Calu3 (cell line): Measurements from ENCODE around the gene CHST15. TPM values are rescaled to one million over a fixed set of nuclear protein-coding genes. Genes with fewer than 3 reads are reported as not detected.
"Not testable (repeated sequence)": the region's sequence is repeated elsewhere in the genome, so short reads cannot be mapped to it uniquely, and the experiment has no call there.

Experiments used
- BruUV-seq: library from RNA; stranded (reverse); fragments of 400-500 nt; replicated peaks from 2 replicates; lab custom pipeline; 2021; lab: Mats Ljungman, UMichigan
- CTCF ChIA-PET: fragments of 300-600 bp; sonication (Branson Sonifier 250); formaldehyde crosslinking; loops from one replicate; lab custom pipeline; 2022; ENCODE audit warnings: antibody characterized with exemption; lab: Charles Lee
- DNase-seq: peaks from one replicate; pipeline ENCODE4 v3.0.0; 2022
- H3K27ac Mint-ChIP-seq: one replicate; pipeline ENCODE4 v1.8.0; 2022; ENCODE audit warnings: mixed read lengths; ENCODE audit not compliant: unreplicated experiment
- H3K27me3 Mint-ChIP-seq: one replicate; pipeline ENCODE4 v1.8.0; 2022; ENCODE audit warnings: mixed read lengths; ENCODE audit not compliant: unreplicated experiment
- H3K36me3 Mint-ChIP-seq: one replicate; pipeline ENCODE4 v1.8.0; 2022; ENCODE audit warnings: mild to moderate bottlenecking, moderate library complexity, mixed read lengths; ENCODE audit not compliant: insufficient read depth, unreplicated experiment
- H3K4me1 Mint-ChIP-seq: one replicate; pipeline ENCODE4 v1.8.0; 2022; ENCODE audit warnings: mild to moderate bottlenecking, low read depth, mixed read lengths; ENCODE audit not compliant: unreplicated experiment
- H3K4me3 Mint-ChIP-seq: one replicate; pipeline ENCODE4 v1.8.0; 2022; ENCODE audit warnings: mild to moderate bottlenecking, low read depth, moderate library complexity, mixed read lengths; ENCODE audit not compliant: unreplicated experiment
- H3K9me3 Mint-ChIP-seq: one replicate; pipeline ENCODE4 v1.8.0; 2022; ENCODE audit warnings: low read depth, mixed read lengths; ENCODE audit not compliant: unreplicated experiment
- CTCF ChIP-seq: fragments of 200-600 bp; IDR thresholded peaks from one replicate; pipeline ENCODE4 v1.8.0; 2022; ENCODE audit warnings: antibody characterized with exemption; ENCODE audit not compliant: unreplicated experiment
- intact Hi-C: fragments of 100-400 bp; cut with micrococcal nuclease; formaldehyde crosslinking; loops from one replicate; pipeline ENCODE4 v1.10.0; 2022; ENCODE audit not compliant: unreplicated experiment
- total RNA-seq: library from RNA; stranded (reverse); gene quantifications from 2 replicates; pipeline ENCODE4 v1.2.3, GENCODE V29; 2022

The CHST15 gene
- total RNA-seq, 1 experiment from 2014 or later: 19.3 TPM

GRCh38 chr10:124035928-124036558 lies 57.4 kb downstream of the CHST15 start:
- peaks cover 10% of the 10 kb centered on the region for H3K36me3 Mint-ChIP-seq
- peaks cover 15% of the 10 kb centered on the region for H3K4me1 Mint-ChIP-seq
- peak overlapping the region; percentile 32 for H3K4me3 Mint-ChIP-seq
- no TSS peak for BruUV-seq
- H3K9me3 Mint-ChIP-seq: no peaks in the 10 kb centered on the region
- CTCF ChIA-PET: interaction anchor here (0.6 to 1.3 kb wide), 2 partner anchors 39 to 41 kb away, joined by 3 to 4 read pairs; no protein-coding TSS in a partner anchor
- H3K27me3 Mint-ChIP-seq: no peaks in the 10 kb centered on the region
- peak; percentile 57 for DNase-seq
- H3K27ac Mint-ChIP-seq: peak overlapping the region; percentile 46
- intact Hi-C loops: no loop called here
- no peak for TF ChIP-seq CTCF

GRCh38 chr10:124035306-124035927 lies 58.0 kb downstream of the CHST15 start:
- no peak for DNase-seq
- Mint-ChIP-seq H3K9me3 (no peaks in the 10 kb centered on the region), H3K4me1 (peaks cover 15% of the 10 kb centered on the region), H3K27me3 (no peaks in the 10 kb centered on the region), H3K4me3 (peak overlapping the region; percentile 32), H3K36me3 (peaks cover 10% of the 10 kb centered on the region), H3K27ac (peak overlapping the region; percentile 46)
- BruUV-seq: no TSS peak
- no peak for TF ChIP-seq CTCF
- CTCF ChIA-PET: interaction anchor here (1.3 kb wide), 1 partner anchor 40 kb away, joined by 4 read pairs; no protein-coding TSS in a partner anchor
- intact Hi-C loops: no loop called here

- peaks cover 15% of the 10 kb centered on the region for H3K4me1 Mint-ChIP-seq
- BruUV-seq, CTCF ChIA-PET: not testable (repeated sequence)
These were observed 58.7 kb downstream of the CHST15 start for GRCh38 chr10:124034576-124035305.

GRCh38 chr10:124033887-124034218 lies 59.5 kb downstream of the CHST15 start:
- Mint-ChIP-seq H3K4me3 (no peak overlapping the region), H3K4me1 (peaks cover 15% of the 10 kb centered on the region), H3K27me3 (no peaks in the 10 kb centered on the region), H3K36me3 (peaks cover 10% of the 10 kb centered on the region), H3K9me3 (no peaks in the 10 kb centered on the region), H3K27ac (no peak overlapping the region)
- no TSS peak for BruUV-seq
- CTCF ChIA-PET: no interaction called here
- no peak for TF ChIP-seq CTCF
- no peak for DNase-seq
- intact Hi-C loops: no loop called here

More at GRCh38 chr10:124034576-124035305, 58.7 kb downstream of the CHST15 start:
- H3K27me3 Mint-ChIP-seq, H3K27ac Mint-ChIP-seq, H3K9me3 Mint-ChIP-seq, H3K4me3 Mint-ChIP-seq, H3K36me3 Mint-ChIP-seq, DNase-seq, intact Hi-C loops: not testable (repeated sequence)
